NT2/D1 (cell line): ENCODE measurements around the gene LVRN.

Experiments
- SUZ12 ChIP-seq: IDR thresholded peaks from 2 replicates; pipeline ENCODE4 v1.6.1; 2011; ENCODE audit not compliant: insufficient read length, insufficient read depth; ENCODE audit errors: extremely low read depth
- YY1 ChIP-seq: IDR thresholded peaks from 2 replicates; pipeline ENCODE4 v1.6.1; 2011; ENCODE audit not compliant: insufficient read length, insufficient read depth
- ZNF274 ChIP-seq: IDR thresholded peaks from 2 replicates; pipeline ENCODE4 v1.6.1; 2011; ENCODE audit warnings: mild to moderate bottlenecking, low read depth, low read length

- TF ChIP-seq SUZ12 (no peak), ZNF274 (no peak), YY1 (no peak)
Measured at GRCh38 chr5:115934388-115934974, 27.8 kb upstream of the LVRN start.
